ENCODE measurements around the gene ZNF248.

- TF ChIP-seq CTCF (IDR thresholded peaks at IDR 0.05): no peak
- no peak for TF ChIP-seq EP300 (IDR thresholded peaks at IDR 0.05)
- TF ChIP-seq POLR2A (IDR thresholded peaks at IDR 0.05): no peak
Measured at GRCh38 chr10:37895674-37896073, 38.3 kb upstream of the ZNF248 start.
